ENCODE results near the gene NAB1. TPM values are rescaled to one million over a fixed set of nuclear protein-coding genes. Genes with fewer than 3 reads are reported as not detected.
"Not testable (repeated sequence)": the region's sequence is repeated elsewhere in the genome, so short reads cannot be mapped to it uniquely, and the experiment has no call there.

The NAB1 gene
- total and polyA plus RNA-seq, 4 donors, result 5.8 to 31.0 (median 18.7) TPM

- WGBS, result 96% methylated on average over 6 of the region's 6 CpGs
- Histone ChIP-seq H3K27ac (ENCODE audit: low read depth in 1 of 2, low read length in 2 of 2) (no peak overlapping the region), H3K4me1 (ENCODE audit: control insufficient read depth in 4 of 4, insufficient read depth in 4 of 4, low read length in 3 of 4) (no peaks in the 10 kb centered on the region), H3K27me3 (ENCODE audit: control insufficient read depth in 4 of 4, insufficient read depth in 4 of 4, low read length in 3 of 4) (no peaks in the 10 kb centered on the region), H3K9me3 (ENCODE audit: control insufficient read depth in 4 of 4, low read length in 3 of 4) (no peaks in the 10 kb centered on the region), H3K9ac (ENCODE audit: low read depth in 1 of 2, low read length in 2 of 2) (no peak overlapping the region), H3K4me3 (ENCODE audit: low read depth in 1 of 3, low read length in 3 of 3) (no peak overlapping the region), H3K36me3 (ENCODE audit: control insufficient read depth in 4 of 4, insufficient read depth in 3 of 4, low read depth in 1 of 4, low read length in 3 of 4) (no peaks in the 10 kb centered on the region)
- TF ChIP-seq, protein P1, sequence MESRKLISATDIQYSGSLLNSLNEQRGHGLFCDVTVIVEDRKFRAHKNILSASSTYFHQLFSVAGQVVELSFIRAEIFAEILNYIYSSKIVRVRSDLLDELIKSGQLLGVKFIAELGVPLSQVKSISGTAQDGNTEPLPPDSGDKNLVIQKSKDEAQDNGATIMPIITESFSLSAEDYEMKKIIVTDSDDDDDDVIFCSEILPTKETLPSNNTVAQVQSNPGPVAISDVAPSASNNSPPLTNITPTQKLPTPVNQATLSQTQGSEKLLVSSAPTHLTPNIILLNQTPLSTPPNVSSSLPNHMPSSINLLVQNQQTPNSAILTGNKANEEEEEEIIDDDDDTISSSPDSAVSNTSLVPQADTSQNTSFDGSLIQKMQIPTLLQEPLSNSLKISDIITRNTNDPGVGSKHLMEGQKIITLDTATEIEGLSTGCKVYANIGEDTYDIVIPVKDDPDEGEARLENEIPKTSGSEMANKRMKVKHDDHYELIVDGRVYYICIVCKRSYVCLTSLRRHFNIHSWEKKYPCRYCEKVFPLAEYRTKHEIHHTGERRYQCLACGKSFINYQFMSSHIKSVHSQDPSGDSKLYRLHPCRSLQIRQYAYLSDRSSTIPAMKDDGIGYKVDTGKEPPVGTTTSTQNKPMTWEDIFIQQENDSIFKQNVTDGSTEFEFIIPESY (IDR thresholded peaks at IDR 0.05), result no peak
- TF ChIP-seq REST (IDR thresholded peaks at IDR 0.05), result no peak
- no peak for DNase-seq (ENCODE audit: low spot score)
Observed at GRCh38 chr2:190705280-190705679, 56.4 kb downstream of the NAB1 start.

GRCh38 chr2:190707726-190708125 lies 58.8 kb downstream of the NAB1 start:
- H3K4me3 ChIP-seq (ENCODE audit: low read depth in 1 of 3, low read length in 3 of 3), result no peak overlapping the region
- H3K27ac ChIP-seq (ENCODE audit: low read depth in 1 of 2, low read length in 2 of 2), result no peak overlapping the region
- 92% methylated on average over 2 of the region's 2 CpGs for WGBS
- H3K9me3 ChIP-seq (ENCODE audit: control insufficient read depth in 4 of 4, low read length in 3 of 4), result no peaks in the 10 kb centered on the region
- no peaks in the 10 kb centered on the region for H3K36me3 ChIP-seq (ENCODE audit: control insufficient read depth in 4 of 4, insufficient read depth in 3 of 4, low read depth in 1 of 4, low read length in 3 of 4)
- no peak overlapping the region for H3K9ac ChIP-seq (ENCODE audit: low read depth in 1 of 2, low read length in 2 of 2)
- no peak for DNase-seq (ENCODE audit: low spot score)
- H3K27me3 ChIP-seq (ENCODE audit: control insufficient read depth in 4 of 4, insufficient read depth in 4 of 4, low read length in 3 of 4), result no peaks in the 10 kb centered on the region
- no peaks in the 10 kb centered on the region for H3K4me1 ChIP-seq (ENCODE audit: control insufficient read depth in 4 of 4, insufficient read depth in 4 of 4, low read length in 3 of 4)
- TF ChIP-seq SP1 (IDR thresholded peaks at IDR 0.05) (no peak), REST (IDR thresholded peaks at IDR 0.05) (no peak), YY1 (IDR thresholded peaks at IDR 0.05) (no peak), EGR1 (IDR thresholded peaks at IDR 0.05; ENCODE audit: low read depth in 2 of 2) (no peak), HNF4G (IDR thresholded peaks at IDR 0.05) (no peak), RAD21 (IDR thresholded peaks at IDR 0.05) (no peak)

DNA sequence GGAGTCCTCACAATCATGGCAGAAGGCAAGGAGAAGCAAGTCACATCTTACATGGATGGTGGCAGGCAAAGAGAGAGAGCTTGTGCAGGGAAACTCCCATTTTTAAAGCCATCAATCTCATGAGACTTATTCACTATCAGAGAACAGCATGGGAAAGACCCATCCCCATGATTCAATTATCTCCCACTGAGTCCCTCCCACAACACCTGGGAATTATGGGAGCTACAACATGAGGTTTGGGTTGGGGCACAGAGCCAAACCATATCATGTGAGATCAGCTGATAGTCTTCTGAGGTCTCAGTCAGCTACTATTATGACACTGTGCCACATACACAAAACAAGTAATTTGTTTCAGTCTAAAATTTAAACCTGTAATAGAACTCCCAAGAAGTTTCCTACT lies 59.8 kb downstream of the NAB1 start:
- H3K9ac ChIP-seq (ENCODE audit: low read depth in 1 of 2, low read length in 2 of 2); H3K9me3 ChIP-seq (ENCODE audit: control insufficient read depth in 4 of 4, low read length in 3 of 4); H3K36me3 ChIP-seq (ENCODE audit: control insufficient read depth in 4 of 4, insufficient read depth in 3 of 4, low read depth in 1 of 4, low read length in 3 of 4); H3K27me3 ChIP-seq (ENCODE audit: control insufficient read depth in 4 of 4, insufficient read depth in 4 of 4, low read length in 3 of 4); DNase-seq (ENCODE audit: low spot score); H3K27ac ChIP-seq (ENCODE audit: low read depth in 1 of 2, low read length in 2 of 2); H3K4me1 ChIP-seq (ENCODE audit: control insufficient read depth in 4 of 4, insufficient read depth in 4 of 4, low read length in 3 of 4); H3K4me3 ChIP-seq (ENCODE audit: low read depth in 1 of 3, low read length in 3 of 3): not testable (repeated sequence)

Measured in liver (tissue), 9 donors.